HepG2 (cell line): ENCODE results near the gene RHBDD1. TPM values are rescaled to one million over a fixed set of nuclear protein-coding genes. Genes with fewer than 3 reads are reported as not detected.
A peak's percentile ranks its signal among the peaks of the same experiment; 100 is the strongest.

Source experiments
- AFF4 ChIP-seq: sonication (generic); formaldehyde crosslinking; IDR thresholded peaks from 2 replicates; pipeline ENCODE4 v1.4.0; 2020; ENCODE audit warnings: missing genetic modification reagents
- DNMT3B ChIP-seq: conservative IDR thresholded peaks from 2 replicates; pipeline ENCODE4 v1.6.1; 2016; ENCODE audit warnings: missing biosample characterization, control low read depth
- GABPA ChIP-seq, 2 experiments: IDR thresholded peaks; 2 replicates each; pipeline ENCODE4 v1.6.1; 2011 to 2016; ENCODE audit warnings: low read depth in 2 of 2, low read length in 1 of 2, missing biosample characterization in 1 of 2, missing genetic modification characterization in 1 of 2
- GATAD2A ChIP-seq: IDR thresholded peaks from 2 replicates; pipeline ENCODE4 v1.6.1; 2016
- MED8 ChIP-seq: sonication (generic); formaldehyde crosslinking; IDR thresholded peaks from 2 replicates; pipeline ENCODE4 v1.8.1; 2023; ENCODE audit warnings: mild to moderate bottlenecking, missing genetic modification reagents; ENCODE audit not compliant: insufficient replicate concordance
- MTA1 ChIP-seq: sonication (generic); formaldehyde crosslinking; IDR thresholded peaks from 2 replicates; pipeline ENCODE4 v1.4.0; 2020; ENCODE audit warnings: missing genetic modification reagents, mild to moderate bottlenecking, borderline replicate concordance
- MXD3 ChIP-seq: IDR thresholded peaks from 2 replicates; pipeline ENCODE4 v1.6.1; 2016; ENCODE audit warnings: mild to moderate bottlenecking, missing biosample characterization, missing genetic modification reagents
- MXD4 ChIP-seq: IDR thresholded peaks from 2 replicates; pipeline ENCODE4 v1.6.1; 2016; ENCODE audit warnings: mild to moderate bottlenecking, missing biosample characterization, missing genetic modification reagents
- NR2F1 ChIP-seq, 2 experiments: fragments of 450-650 bp in 1 of 2; formaldehyde crosslinking in 1 of 2; IDR thresholded peaks; 2 replicates each; pipeline versions ENCODE4 v1.5.0 to v1.6.1; 2016 to 2020; ENCODE audit warnings: mild to moderate bottlenecking in 1 of 2, missing compliant biosample characterization in 1 of 2, missing genetic modification reagents in 1 of 2, moderate library complexity in 1 of 2
- PRDM10 ChIP-seq: sonication (generic); formaldehyde crosslinking; IDR thresholded peaks from 2 replicates; pipeline ENCODE4 v1.4.0; 2020; ENCODE audit warnings: low read depth, missing genetic modification reagents
- SMYD3 ChIP-seq: sonication (generic); formaldehyde crosslinking; IDR thresholded peaks from 2 replicates; pipeline ENCODE4 v1.8.1; 2023; ENCODE audit warnings: mild to moderate bottlenecking, missing genetic modification reagents
- ZNF24 ChIP-seq: fragments of 450-650 bp; IDR thresholded peaks from 2 replicates; pipeline ENCODE4 v1.6.1; 2017; ENCODE audit warnings: antibody characterized with exemption, mild to moderate bottlenecking
- ZNF432 ChIP-seq: sonication (generic); formaldehyde crosslinking; IDR thresholded peaks from 2 replicates; pipeline ENCODE4 v1.5.0; 2020; ENCODE audit warnings: missing genetic modification reagents, mild to moderate bottlenecking, borderline replicate concordance
- ZNF549 ChIP-seq: sonication (generic); formaldehyde crosslinking; IDR thresholded peaks from 2 replicates; pipeline ENCODE4 v1.5.0; 2020; ENCODE audit warnings: missing genetic modification reagents
- ZNF569 ChIP-seq: sonication (generic); formaldehyde crosslinking; IDR thresholded peaks from 2 replicates; pipeline ENCODE4 v1.5.0; 2020; ENCODE audit warnings: mild to moderate bottlenecking, missing genetic modification reagents, moderate library complexity, borderline replicate concordance
- polyA plus RNA-seq, 8 experiments: library from polyadenylated mRNA; depleted of rRNA in 3 of 8; stranded (reverse) in 7 of 8; unstranded in 1 of 8; fragments of >200 nt; fragmentation: Illumina TruSeq in 4 of 8; extraction: Trizol in 4 of 8; gene quantifications; 2 replicates each; pipeline versions ENCODE4 v1.2.1 to v1.2.3, GENCODE V29; 2011 to 2016; ENCODE audit warnings: low read depth in 4 of 8, missing spikeins in 1 of 8, mixed read lengths in 1 of 8; ENCODE audit not compliant: insufficient read depth in 1 of 8
- total RNA-seq, 5 experiments: library from RNA; depleted of rRNA; stranded (reverse); fragments of >200 nt; fragmentation: Illumina TruSeq; extraction: Trizol; gene quantifications; 2 replicates each; pipeline ENCODE4 v1.2.3, GENCODE V29; 2016; ENCODE audit warnings: low read depth in 1 of 5
- TF ChIP-seq, protein P1 (sequence below): sonication (generic); formaldehyde crosslinking; conservative IDR thresholded peaks from 2 replicates; pipeline ENCODE4 v1.8.1; 2023; ENCODE audit warnings: missing genetic modification reagents

RHBDD1 gene
- total and polyA plus RNA-seq, 2 of the 13 experiments (the other 11 are each of a cell fraction or from before 2014, with no cell fraction given), result 8.2 to 9.5 TPM

- 0 out of 2 replicates have a peak, but pooled peaks have one; percentile 56 for TF ChIP-seq SMYD3 (CRISPR knock-in tag)
- no peak for TF ChIP-seq ZNF569
- TF ChIP-seq ZNF432 (CRISPR knock-in tag), result no peak
- TF ChIP-seq, protein P1, sequence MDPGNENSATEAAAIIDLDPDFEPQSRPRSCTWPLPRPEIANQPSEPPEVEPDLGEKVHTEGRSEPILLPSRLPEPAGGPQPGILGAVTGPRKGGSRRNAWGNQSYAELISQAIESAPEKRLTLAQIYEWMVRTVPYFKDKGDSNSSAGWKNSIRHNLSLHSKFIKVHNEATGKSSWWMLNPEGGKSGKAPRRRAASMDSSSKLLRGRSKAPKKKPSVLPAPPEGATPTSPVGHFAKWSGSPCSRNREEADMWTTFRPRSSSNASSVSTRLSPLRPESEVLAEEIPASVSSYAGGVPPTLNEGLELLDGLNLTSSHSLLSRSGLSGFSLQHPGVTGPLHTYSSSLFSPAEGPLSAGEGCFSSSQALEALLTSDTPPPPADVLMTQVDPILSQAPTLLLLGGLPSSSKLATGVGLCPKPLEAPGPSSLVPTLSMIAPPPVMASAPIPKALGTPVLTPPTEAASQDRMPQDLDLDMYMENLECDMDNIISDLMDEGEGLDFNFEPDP (CRISPR knock-in tag), result no peak
- no peak for TF ChIP-seq AFF4 (CRISPR knock-in tag)
- no peak for TF ChIP-seq MED8 (CRISPR knock-in tag)
- TF ChIP-seq MTA1 (CRISPR knock-in tag), result no peak
- TF ChIP-seq DNMT3B (CRISPR knock-in tag), result no peak
- TF ChIP-seq MXD3 (CRISPR knock-in tag), result peak; percentile 44; the same call in 1 of the 2 replicates
- no peak for TF ChIP-seq NR2F1 (CRISPR knock-in tag; IDR thresholded peaks at IDR 0.05)
- TF ChIP-seq GATAD2A (CRISPR knock-in tag), result peak; percentile 75
- no peak for TF ChIP-seq ZNF24
- TF ChIP-seq MXD4 (CRISPR knock-in tag), result no peak
- TF ChIP-seq ZNF549, result no peak
- TF ChIP-seq PRDM10 (CRISPR knock-in tag), result peak; percentile 88
- no peak for TF ChIP-seq GABPA (IDR thresholded peaks at IDR 0.05; ENCODE audit: low read depth, low read length)
- TF ChIP-seq GABPA (CRISPR knock-in tag; IDR thresholded peaks at IDR 0.05; ENCODE audit: low read depth), result peak; percentile 47
Measured at GRCh38 chr2:226800941-226801784, 34.7 kb upstream of the RHBDD1 start (continued).
